ENCODE measurements around the gene PAPOLB. TPM values are rescaled to one million over a fixed set of nuclear protein-coding genes. Genes with fewer than 3 reads are reported as not detected.

Gene PAPOLB
- total and polyA plus RNA-seq, 2 experiments from 2014 or later: not detected

DNA sequence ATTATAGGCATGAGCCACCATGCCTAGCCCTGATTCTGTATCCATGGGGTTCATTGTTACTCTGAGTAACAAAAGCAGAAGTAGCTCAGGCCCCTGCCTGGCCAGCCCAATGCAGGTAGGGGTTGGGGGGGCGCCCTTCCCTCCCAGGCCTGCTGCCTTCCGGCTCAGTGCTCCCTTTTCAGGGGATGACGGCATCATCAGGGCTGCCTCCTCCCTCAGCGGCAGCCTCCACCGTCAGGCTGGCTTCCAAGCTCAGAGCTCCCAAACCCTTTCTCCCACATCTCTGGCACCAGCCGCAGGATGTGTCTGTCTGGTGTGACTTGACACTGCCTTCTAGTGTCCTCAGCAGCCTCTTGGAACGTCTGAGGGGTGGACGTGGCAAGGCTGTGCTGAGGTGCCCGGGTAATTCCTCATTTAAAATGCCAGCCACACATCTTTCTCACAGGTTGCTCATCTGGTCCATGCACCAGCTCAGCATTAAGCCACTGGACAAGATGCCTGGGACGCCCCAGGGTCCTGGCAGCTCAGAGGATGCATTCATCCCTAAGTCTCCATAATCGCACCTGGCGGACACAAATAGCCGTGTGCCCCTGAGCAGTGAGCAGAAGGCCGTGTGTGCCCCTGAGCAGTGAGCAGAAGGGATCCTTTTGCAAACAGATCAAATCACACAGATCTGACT, 38.2 kb downstream of the PAPOLB start:
- no peaks in the 10 kb centered on the region for H4K20me1 ChIP-seq (ENCODE audit: insufficient read depth, poor library complexity, severe bottlenecking)
- TF ChIP-seq, protein P1, sequence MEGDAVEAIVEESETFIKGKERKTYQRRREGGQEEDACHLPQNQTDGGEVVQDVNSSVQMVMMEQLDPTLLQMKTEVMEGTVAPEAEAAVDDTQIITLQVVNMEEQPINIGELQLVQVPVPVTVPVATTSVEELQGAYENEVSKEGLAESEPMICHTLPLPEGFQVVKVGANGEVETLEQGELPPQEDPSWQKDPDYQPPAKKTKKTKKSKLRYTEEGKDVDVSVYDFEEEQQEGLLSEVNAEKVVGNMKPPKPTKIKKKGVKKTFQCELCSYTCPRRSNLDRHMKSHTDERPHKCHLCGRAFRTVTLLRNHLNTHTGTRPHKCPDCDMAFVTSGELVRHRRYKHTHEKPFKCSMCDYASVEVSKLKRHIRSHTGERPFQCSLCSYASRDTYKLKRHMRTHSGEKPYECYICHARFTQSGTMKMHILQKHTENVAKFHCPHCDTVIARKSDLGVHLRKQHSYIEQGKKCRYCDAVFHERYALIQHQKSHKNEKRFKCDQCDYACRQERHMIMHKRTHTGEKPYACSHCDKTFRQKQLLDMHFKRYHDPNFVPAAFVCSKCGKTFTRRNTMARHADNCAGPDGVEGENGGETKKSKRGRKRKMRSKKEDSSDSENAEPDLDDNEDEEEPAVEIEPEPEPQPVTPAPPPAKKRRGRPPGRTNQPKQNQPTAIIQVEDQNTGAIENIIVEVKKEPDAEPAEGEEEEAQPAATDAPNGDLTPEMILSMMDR (IDR thresholded peaks at IDR 0.05; ENCODE audit: poor library complexity): no peak
- TF ChIP-seq EZH2phosphoT487 (IDR thresholded peaks at IDR 0.05; ENCODE audit: low read depth, severe bottlenecking, unreplicated experiment): no peak
- no peaks in the 10 kb centered on the region for H3K9me2 ChIP-seq (replicated peaks; ENCODE audit: insufficient read depth)
- no peaks in the 10 kb centered on the region for H3K27me3 ChIP-seq
- no peak for DNase-seq (ENCODE audit: low spot score)
- no peaks in the 10 kb centered on the region for H3K36me3 ChIP-seq (replicated peaks; ENCODE audit: insufficient read depth, low read depth)
- no peaks in the 10 kb centered on the region for H3K9me3 ChIP-seq (ENCODE audit: low read depth)
- H3K4me2 ChIP-seq: no peak overlapping the region
- no peaks in the 10 kb centered on the region for H3K79me2 ChIP-seq
- no peaks in the 10 kb centered on the region for H3K4me1 ChIP-seq (ENCODE audit: insufficient read depth)
- H2AFZ ChIP-seq: no peak overlapping the region
- no peak overlapping the region for H3K4me3 ChIP-seq
- no peak overlapping the region for H3K27ac ChIP-seq
- 84% methylated on average over 14 of the region's 14 CpGs for WGBS (ENCODE audit: low lambda C conversion rate, missing lambda C conversion rate)

DNA sequence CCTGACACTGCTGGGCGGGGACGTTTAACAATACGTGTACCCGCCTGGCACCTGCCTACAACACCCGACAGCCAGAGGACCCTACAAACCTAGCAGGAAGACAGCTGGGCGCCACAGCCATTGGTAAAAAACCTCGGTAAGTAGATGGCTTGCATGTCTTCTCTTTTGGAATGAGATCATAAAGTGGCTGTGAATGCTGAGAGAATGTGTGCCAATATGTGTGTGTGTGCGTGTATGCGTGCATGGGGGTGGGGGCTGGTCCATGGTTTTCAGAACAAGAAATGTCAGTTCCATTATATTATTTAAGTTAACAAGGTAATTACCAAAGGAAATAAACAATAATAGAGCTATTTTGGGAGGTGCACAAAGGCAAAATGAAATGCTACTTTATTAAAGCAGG, 39.2 kb downstream of the PAPOLB start:
- Histone ChIP-seq H3K27ac (no peak overlapping the region), H3K4me1 (ENCODE audit: insufficient read depth) (no peaks in the 10 kb centered on the region), H3K9me2 (replicated peaks; ENCODE audit: insufficient read depth) (no peaks in the 10 kb centered on the region), H3K9me3 (ENCODE audit: low read depth) (no peaks in the 10 kb centered on the region), H2AFZ (no peak overlapping the region), H3K4me2 (no peak overlapping the region), H3K79me2 (no peaks in the 10 kb centered on the region), H4K20me1 (ENCODE audit: insufficient read depth, poor library complexity, severe bottlenecking) (no peaks in the 10 kb centered on the region), H3K4me3 (no peak overlapping the region), H3K27me3 (no peaks in the 10 kb centered on the region), H3K36me3 (replicated peaks; ENCODE audit: insufficient read depth, low read depth) (no peaks in the 10 kb centered on the region)
- no peak for DNase-seq (ENCODE audit: low spot score)
- TF ChIP-seq EZH2phosphoT487 (IDR thresholded peaks at IDR 0.05; ENCODE audit: low read depth, severe bottlenecking, unreplicated experiment) (no peak), EZH2 (IDR thresholded peaks at IDR 0.05; ENCODE audit: borderline replicate concordance) (no peak)
- TF ChIP-seq, protein P1 (IDR thresholded peaks at IDR 0.05; ENCODE audit: poor library complexity): no peak
- 90% methylated on average over 9 of the region's 9 CpGs for WGBS (ENCODE audit: low lambda C conversion rate, missing lambda C conversion rate)

DNA sequence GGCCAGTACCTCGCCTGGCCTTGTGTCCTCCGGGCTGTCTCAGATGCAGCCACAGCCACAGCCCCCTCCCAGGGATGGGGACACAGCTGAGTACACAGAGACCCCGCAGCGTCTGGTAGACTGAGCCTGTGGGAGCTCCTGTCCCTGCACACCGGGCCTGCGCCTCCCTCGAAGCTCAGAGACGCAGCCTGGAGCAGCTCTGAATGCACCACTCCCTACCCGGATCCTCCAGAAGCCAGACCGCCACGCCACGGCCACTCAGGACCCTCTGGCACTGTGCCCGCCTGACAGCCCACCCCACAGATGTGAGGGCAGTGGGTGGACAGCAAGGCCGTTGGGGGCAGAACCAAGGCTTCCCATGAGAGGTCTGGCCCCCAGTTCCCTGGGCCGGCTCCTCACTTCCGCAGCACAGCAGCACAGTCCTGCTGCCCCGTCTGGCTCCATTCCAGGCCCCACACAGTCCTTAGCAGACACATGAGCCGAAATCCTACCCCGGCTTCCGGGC, 40.8 kb downstream of the PAPOLB start:
- H3K79me2 ChIP-seq: no peaks in the 10 kb centered on the region
- no peaks in the 10 kb centered on the region for H3K9me2 ChIP-seq (replicated peaks; ENCODE audit: insufficient read depth)
- no peak overlapping the region for H3K27ac ChIP-seq
- no peaks in the 10 kb centered on the region for H4K20me1 ChIP-seq (ENCODE audit: insufficient read depth, poor library complexity, severe bottlenecking)
- no peaks in the 10 kb centered on the region for H3K36me3 ChIP-seq (replicated peaks; ENCODE audit: insufficient read depth, low read depth)
- no peak overlapping the region for H2AFZ ChIP-seq
- H3K9me3 ChIP-seq (ENCODE audit: low read depth): no peaks in the 10 kb centered on the region
- TF ChIP-seq EZH2phosphoT487 (IDR thresholded peaks at IDR 0.05; ENCODE audit: low read depth, severe bottlenecking, unreplicated experiment) (no peak), EZH2 (IDR thresholded peaks at IDR 0.05; ENCODE audit: borderline replicate concordance) (no peak)
- TF ChIP-seq, protein P1 (IDR thresholded peaks at IDR 0.05; ENCODE audit: poor library complexity): no peak
- WGBS (ENCODE audit: low lambda C conversion rate, missing lambda C conversion rate): 91% methylated on average over 20 of the region's 20 CpGs
- H3K4me1 ChIP-seq (ENCODE audit: insufficient read depth): no peaks in the 10 kb centered on the region
- no peaks in the 10 kb centered on the region for H3K27me3 ChIP-seq
- no peak overlapping the region for H3K4me2 ChIP-seq
- no peak overlapping the region for H3K4me3 ChIP-seq
- DNase-seq (ENCODE audit: low spot score): no peak
